ENCODE measurements around the gene NAXE. TPM values are rescaled to one million over a fixed set of nuclear protein-coding genes. Genes with fewer than 3 reads are reported as not detected.
"Not testable (repeated sequence)": the region's sequence is repeated elsewhere in the genome, so short reads cannot be mapped to it uniquely, and the experiment has no call there.

The NAXE gene
- total RNA-seq, 1 donor from 2014 or later: 80.4 TPM

GRCh38 chr1:156593661-156593989, 2.0 kb downstream of the NAXE start:
- ATAC-seq: no peak

- ATAC-seq: no peak
Observed at GRCh38 chr1:156594190-156594589, 2.6 kb downstream of the NAXE start.

- ATAC-seq: no peak
Observed at GRCh38 chr1:156595016-156595415, 3.4 kb downstream of the NAXE start.

- ATAC-seq: no peak
Observed at GRCh38 chr1:156596426-156596825, 4.8 kb downstream of the NAXE start.

- ATAC-seq: no peak
Observed at GRCh38 chr1:156598125-156598524, 6.5 kb downstream of the NAXE start.

- no peak for ATAC-seq
Observed at GRCh38 chr1:156598731-156599432, 7.3 kb downstream of the NAXE start.

- ATAC-seq: peak; percentile 40
Observed at GRCh38 chr1:156599811-156600210, 8.2 kb downstream of the NAXE start.

GRCh38 chr1:156600733-156601121, 9.2 kb downstream of the NAXE start:
- ATAC-seq: no peak

- peak; percentile 56 for ATAC-seq
Observed at GRCh38 chr1:156601122-156601830, 9.7 kb downstream of the NAXE start, which contains the start of gene GPATCH4. GPATCH4 (minus strand) TSS chr1:156601479.

- ATAC-seq: peak; percentile 16
Observed at GRCh38 chr1:156601892-156602291, 10.3 kb downstream of the NAXE start.

- ATAC-seq: peak; percentile 70
Observed at GRCh38 chr1:156602557-156602993, 11.0 kb downstream of the NAXE start.

- ATAC-seq: not testable (repeated sequence)
Observed at GRCh38 chr1:156607344-156607743, 15.8 kb downstream of the NAXE start.

GRCh38 chr1:156608036-156608674, 16.6 kb downstream of the NAXE start:
- ATAC-seq: peak; percentile 91

- peak; percentile 76 for ATAC-seq
Observed at GRCh38 chr1:156608981-156609380, 17.4 kb downstream of the NAXE start.

GRCh38 chr1:156610072-156610471, 18.5 kb downstream of the NAXE start:
- not testable (repeated sequence) for ATAC-seq

- ATAC-seq: no peak
Observed at GRCh38 chr1:156612666-156613065, 21.1 kb downstream of the NAXE start.

GRCh38 chr1:156615946-156616345, 24.4 kb downstream of the NAXE start:
- ATAC-seq: no peak

GRCh38 chr1:156616463-156616862, 24.9 kb downstream of the NAXE start:
- ATAC-seq: no peak

GRCh38 chr1:156618853-156619581, 27.4 kb downstream of the NAXE start, which contains the start of gene HAPLN2:
HAPLN2 (plus strand) TSS chr1:156619415; CDS start chr1:156623491, 4,076 bp downstream.
- no peak for ATAC-seq

- ATAC-seq: no peak
Observed at GRCh38 chr1:156619582-156619955, 28.0 kb downstream of the NAXE start.

- no peak for ATAC-seq
Observed at GRCh38 chr1:156622581-156623297, 31.2 kb downstream of the NAXE start.
